Measurements from ENCODE around the gene SCNN1A.

GRCh38 chr12:6321905-6322304, 53.5 kb downstream of the SCNN1A start:
- TF ChIP-seq, protein P1, sequence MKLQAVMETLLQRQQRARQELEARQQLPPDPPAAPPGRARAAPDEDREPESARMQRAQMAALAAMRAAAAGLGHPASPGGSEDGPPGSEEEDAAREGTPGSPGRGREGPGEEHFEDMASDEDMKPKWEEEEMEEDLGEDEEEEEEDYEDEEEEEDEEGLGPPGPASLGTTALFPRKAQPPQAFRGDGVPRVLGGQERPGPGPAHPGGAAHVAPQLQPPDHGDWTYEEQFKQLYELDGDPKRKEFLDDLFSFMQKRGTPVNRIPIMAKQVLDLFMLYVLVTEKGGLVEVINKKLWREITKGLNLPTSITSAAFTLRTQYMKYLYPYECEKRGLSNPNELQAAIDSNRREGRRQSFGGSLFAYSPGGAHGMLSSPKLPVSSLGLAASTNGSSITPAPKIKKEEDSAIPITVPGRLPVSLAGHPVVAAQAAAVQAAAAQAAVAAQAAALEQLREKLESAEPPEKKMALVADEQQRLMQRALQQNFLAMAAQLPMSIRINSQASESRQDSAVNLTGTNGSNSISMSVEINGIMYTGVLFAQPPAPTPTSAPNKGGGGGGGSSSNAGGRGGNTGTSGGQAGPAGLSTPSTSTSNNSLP (IDR thresholded peaks at IDR 0.05; ENCODE audit: low read depth, low read length): no peak
- no peak for TF ChIP-seq IKZF1 (IDR thresholded peaks at IDR 0.05)

Measured in HepG2 (cell line).